ENCODE data around the gene SLC25A5.

DNA sequence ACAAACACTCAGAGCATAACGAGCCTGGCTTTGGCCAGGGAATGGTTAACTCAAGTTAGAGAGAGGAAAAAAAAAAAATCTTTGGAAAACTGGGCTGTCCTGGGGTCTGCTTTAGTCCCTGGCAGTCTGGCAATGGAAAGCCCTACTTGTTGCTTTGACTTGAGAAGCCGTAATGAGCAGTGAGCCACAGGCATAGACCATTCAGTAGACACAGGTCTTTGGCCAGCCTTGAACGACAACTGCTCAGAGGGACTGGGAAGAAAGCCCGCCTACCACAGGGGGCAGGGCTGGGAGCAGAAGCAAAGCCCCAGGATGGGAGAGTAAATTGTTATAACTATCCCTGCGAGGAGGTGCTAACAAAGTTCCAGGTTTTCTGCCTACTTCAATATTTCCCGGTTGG lies 43.2 kb upstream of the SLC25A5 start:
- TF ChIP-seq POLR2AphosphoS5 (IDR thresholded peaks at IDR 0.05; ENCODE audit: low read depth, low read length), result no peak
- TF ChIP-seq, protein P1, sequence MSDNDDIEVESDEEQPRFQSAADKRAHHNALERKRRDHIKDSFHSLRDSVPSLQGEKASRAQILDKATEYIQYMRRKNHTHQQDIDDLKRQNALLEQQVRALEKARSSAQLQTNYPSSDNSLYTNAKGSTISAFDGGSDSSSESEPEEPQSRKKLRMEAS (IDR thresholded peaks at IDR 0.05; ENCODE audit: low read depth), result no peak
- TF ChIP-seq, protein P2, sequence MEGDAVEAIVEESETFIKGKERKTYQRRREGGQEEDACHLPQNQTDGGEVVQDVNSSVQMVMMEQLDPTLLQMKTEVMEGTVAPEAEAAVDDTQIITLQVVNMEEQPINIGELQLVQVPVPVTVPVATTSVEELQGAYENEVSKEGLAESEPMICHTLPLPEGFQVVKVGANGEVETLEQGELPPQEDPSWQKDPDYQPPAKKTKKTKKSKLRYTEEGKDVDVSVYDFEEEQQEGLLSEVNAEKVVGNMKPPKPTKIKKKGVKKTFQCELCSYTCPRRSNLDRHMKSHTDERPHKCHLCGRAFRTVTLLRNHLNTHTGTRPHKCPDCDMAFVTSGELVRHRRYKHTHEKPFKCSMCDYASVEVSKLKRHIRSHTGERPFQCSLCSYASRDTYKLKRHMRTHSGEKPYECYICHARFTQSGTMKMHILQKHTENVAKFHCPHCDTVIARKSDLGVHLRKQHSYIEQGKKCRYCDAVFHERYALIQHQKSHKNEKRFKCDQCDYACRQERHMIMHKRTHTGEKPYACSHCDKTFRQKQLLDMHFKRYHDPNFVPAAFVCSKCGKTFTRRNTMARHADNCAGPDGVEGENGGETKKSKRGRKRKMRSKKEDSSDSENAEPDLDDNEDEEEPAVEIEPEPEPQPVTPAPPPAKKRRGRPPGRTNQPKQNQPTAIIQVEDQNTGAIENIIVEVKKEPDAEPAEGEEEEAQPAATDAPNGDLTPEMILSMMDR (IDR thresholded peaks at IDR 0.05), result no peak
- TF ChIP-seq GABPA (IDR thresholded peaks at IDR 0.05; ENCODE audit: low read depth), result no peak
- TF ChIP-seq SMC3 (IDR thresholded peaks at IDR 0.05; ENCODE audit: low read depth, low read length), result no peak
- TF ChIP-seq, protein P3, sequence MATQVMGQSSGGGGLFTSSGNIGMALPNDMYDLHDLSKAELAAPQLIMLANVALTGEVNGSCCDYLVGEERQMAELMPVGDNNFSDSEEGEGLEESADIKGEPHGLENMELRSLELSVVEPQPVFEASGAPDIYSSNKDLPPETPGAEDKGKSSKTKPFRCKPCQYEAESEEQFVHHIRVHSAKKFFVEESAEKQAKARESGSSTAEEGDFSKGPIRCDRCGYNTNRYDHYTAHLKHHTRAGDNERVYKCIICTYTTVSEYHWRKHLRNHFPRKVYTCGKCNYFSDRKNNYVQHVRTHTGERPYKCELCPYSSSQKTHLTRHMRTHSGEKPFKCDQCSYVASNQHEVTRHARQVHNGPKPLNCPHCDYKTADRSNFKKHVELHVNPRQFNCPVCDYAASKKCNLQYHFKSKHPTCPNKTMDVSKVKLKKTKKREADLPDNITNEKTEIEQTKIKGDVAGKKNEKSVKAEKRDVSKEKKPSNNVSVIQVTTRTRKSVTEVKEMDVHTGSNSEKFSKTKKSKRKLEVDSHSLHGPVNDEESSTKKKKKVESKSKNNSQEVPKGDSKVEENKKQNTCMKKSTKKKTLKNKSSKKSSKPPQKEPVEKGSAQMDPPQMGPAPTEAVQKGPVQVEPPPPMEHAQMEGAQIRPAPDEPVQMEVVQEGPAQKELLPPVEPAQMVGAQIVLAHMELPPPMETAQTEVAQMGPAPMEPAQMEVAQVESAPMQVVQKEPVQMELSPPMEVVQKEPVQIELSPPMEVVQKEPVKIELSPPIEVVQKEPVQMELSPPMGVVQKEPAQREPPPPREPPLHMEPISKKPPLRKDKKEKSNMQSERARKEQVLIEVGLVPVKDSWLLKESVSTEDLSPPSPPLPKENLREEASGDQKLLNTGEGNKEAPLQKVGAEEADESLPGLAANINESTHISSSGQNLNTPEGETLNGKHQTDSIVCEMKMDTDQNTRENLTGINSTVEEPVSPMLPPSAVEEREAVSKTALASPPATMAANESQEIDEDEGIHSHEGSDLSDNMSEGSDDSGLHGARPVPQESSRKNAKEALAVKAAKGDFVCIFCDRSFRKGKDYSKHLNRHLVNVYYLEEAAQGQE (IDR thresholded peaks at IDR 0.05; ENCODE audit: low read depth, low read length), result no peak
- no peak for TF ChIP-seq FOXM1 (IDR thresholded peaks at IDR 0.05; ENCODE audit: low read depth)

Data from SK-N-SH (cell line).